Prostate gland (tissue), 2 donors: ENCODE data around the gene FRMD4A.

Source experiments
- POLR2A ChIP-seq: fragments of 450-650 bp; IDR thresholded peaks from one replicate; pipeline ENCODE4 v1.6.1; 2016; ENCODE audit warnings: antibody characterized with exemption, mild to moderate bottlenecking
- TF ChIP-seq, protein P1 (sequence below), 4 experiments: fragments of 200-600 bp in 2 of 4; fragments of 450-650 bp in 2 of 4; sonication (generic) in 2 of 4; IDR thresholded peaks; 1 replicate in 3 of 4; 2 replicates in 1 of 4; pipeline ENCODE4 v1.5.1; 2016 to 2019; ENCODE audit warnings: antibody characterized with exemption in 4 of 4, mild to moderate bottlenecking in 2 of 4, moderate library complexity in 2 of 4

DNA sequence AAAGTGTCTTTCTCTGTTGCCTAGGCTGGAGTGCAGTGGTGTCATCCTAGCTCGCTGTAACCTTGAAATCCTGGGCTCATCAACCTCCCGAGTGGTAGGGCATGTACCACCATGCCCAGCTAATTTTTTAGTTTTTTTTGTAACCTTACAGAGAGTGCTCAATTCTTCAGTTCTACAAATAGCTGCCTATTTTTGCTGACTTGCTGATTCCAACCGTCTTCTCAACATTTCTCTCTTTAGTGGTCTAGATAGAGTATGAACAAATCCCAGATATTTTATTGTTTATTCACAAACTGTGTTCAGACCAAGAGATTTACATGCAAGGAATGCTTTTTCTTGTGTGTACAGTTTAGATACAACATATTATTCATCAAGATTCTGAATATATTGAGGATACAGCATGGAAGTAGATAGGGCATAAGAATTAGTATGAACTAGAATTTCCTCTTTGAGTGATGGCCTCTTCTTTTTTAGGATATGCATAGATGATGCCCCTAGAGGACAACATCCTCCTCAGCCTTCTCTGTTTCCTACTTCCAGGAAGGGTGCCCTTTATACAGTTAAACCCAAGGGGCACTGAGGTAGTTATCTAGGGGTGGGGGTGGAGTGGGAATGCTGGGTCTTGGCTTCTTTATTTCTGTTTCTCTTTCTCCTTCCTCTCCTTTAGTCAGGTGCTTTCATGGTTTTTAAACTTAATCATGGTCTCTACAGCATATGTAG, 717.9 kb downstream of the FRMD4A start:
- no peak for TF ChIP-seq POLR2A
- TF ChIP-seq, protein P1, sequence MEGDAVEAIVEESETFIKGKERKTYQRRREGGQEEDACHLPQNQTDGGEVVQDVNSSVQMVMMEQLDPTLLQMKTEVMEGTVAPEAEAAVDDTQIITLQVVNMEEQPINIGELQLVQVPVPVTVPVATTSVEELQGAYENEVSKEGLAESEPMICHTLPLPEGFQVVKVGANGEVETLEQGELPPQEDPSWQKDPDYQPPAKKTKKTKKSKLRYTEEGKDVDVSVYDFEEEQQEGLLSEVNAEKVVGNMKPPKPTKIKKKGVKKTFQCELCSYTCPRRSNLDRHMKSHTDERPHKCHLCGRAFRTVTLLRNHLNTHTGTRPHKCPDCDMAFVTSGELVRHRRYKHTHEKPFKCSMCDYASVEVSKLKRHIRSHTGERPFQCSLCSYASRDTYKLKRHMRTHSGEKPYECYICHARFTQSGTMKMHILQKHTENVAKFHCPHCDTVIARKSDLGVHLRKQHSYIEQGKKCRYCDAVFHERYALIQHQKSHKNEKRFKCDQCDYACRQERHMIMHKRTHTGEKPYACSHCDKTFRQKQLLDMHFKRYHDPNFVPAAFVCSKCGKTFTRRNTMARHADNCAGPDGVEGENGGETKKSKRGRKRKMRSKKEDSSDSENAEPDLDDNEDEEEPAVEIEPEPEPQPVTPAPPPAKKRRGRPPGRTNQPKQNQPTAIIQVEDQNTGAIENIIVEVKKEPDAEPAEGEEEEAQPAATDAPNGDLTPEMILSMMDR (IDR thresholded peaks at IDR 0.05): no peak
